ENCODE data around the gene PPP2R2C.

The PPP2R2C gene

GRCh38 chr4:6450709-6451108, 21.7 kb downstream of the PPP2R2C start:
- TF ChIP-seq, protein P1, sequence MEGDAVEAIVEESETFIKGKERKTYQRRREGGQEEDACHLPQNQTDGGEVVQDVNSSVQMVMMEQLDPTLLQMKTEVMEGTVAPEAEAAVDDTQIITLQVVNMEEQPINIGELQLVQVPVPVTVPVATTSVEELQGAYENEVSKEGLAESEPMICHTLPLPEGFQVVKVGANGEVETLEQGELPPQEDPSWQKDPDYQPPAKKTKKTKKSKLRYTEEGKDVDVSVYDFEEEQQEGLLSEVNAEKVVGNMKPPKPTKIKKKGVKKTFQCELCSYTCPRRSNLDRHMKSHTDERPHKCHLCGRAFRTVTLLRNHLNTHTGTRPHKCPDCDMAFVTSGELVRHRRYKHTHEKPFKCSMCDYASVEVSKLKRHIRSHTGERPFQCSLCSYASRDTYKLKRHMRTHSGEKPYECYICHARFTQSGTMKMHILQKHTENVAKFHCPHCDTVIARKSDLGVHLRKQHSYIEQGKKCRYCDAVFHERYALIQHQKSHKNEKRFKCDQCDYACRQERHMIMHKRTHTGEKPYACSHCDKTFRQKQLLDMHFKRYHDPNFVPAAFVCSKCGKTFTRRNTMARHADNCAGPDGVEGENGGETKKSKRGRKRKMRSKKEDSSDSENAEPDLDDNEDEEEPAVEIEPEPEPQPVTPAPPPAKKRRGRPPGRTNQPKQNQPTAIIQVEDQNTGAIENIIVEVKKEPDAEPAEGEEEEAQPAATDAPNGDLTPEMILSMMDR (IDR thresholded peaks at IDR 0.05; ENCODE audit: low read depth, low read length, missing control alignments), result no peak
- no peak for DNase-seq (ENCODE audit: low read depth)
- H3K4me3 ChIP-seq (ENCODE audit: low read depth, low read length), result no peak overlapping the region
- in situ Hi-C loops (cut with HindIII; ENCODE audit: low sequenced_read_pairs), result no loop called here

DNA sequence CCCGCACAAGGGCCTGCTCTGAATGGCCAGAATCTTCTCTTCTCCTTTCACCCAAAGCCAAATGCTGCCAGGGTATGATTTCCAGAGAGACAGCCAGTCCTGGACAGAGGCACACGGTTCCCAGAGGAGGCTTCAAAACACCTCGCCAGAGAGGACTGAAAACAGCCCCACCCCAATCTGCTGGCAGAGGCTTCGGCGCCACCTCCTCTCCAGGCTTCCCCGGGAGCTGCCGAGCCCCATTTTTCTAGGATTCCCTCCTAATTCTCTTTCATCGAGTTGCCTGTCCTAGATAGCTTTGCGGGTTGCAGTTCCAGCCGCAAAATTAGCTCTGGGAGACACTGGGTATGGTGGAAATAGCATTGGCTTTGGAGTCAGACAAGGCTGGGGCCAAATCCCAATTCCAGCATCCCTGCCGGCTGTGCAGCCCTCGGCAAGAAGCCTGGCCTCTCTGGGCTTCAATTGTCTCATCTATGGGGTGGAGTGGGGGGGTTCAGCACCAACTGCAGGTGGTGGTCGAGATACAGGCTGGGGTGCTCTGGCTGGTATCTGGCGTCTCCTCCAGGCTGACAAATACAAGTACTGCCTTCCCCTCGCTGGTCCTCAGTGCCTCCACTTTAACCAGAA, 22.6 kb downstream of the PPP2R2C start:
- TF ChIP-seq, protein P1 (IDR thresholded peaks at IDR 0.05; ENCODE audit: low read depth, low read length, missing control alignments), result no peak
- H3K4me3 ChIP-seq (ENCODE audit: low read depth, low read length), result no peak overlapping the region
- in situ Hi-C loops (cut with HindIII; ENCODE audit: low sequenced_read_pairs), result no loop called here
- no peak for DNase-seq (ENCODE audit: low read depth)

DNA sequence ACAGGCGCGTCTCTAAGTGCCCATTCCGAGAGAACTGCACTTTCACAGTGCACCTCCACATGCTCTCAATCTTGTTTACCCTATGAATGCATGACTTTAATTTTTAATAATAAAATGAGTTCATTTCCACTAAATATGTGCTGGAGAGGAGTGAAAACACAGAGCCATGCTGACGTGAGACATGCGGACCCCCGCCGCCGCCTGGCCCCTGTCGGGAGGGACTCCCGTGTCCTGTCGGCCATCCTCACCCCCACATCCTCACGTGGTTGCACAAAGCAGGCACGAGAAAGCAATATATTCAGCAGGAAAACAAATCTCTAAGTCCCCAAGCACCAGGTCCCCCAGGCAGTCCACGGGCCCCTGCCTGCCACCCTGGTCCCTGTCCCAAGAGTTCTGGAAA, 23.1 kb downstream of the PPP2R2C start:
- H3K4me3 ChIP-seq (ENCODE audit: low read depth, low read length), result no peak overlapping the region
- DNase-seq (ENCODE audit: low read depth), result no peak
- TF ChIP-seq, protein P1 (IDR thresholded peaks at IDR 0.05; ENCODE audit: low read depth, low read length, missing control alignments), result no peak
- in situ Hi-C loops (cut with HindIII; ENCODE audit: low sequenced_read_pairs), result no loop called here

DNA sequence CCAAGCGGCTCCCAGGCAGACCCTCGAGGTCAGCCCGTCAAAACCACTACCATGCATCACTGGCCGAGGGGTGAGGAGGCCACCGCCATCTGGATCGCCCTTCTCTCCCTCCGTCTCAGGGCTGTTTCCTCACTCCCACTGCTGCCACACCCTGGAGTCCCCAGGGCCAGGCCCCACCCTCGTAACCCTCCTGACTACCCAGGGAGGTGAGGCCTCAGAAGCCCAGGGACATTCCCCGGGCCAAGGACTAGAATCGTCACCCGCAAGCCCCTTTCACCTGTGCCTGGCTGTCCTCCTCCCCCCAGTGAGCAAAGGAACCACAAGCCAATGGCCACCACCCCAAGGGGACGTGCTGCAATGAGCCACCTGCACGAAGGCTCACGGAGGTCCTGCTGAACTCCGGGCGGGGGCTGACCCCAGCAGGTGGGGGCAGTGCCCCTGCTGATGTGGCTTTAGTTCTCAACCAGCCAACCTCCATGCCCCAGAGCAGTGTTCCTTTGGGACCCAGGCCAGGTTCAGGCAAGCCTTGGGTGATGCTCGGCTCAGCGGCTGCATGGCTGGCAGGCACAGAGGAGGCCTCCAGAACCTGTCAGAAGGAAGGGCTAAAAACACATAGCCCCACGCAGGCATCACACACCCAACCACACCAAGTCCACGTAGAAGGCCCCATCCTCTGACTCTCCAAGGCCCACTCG, 23.8 kb downstream of the PPP2R2C start:
- DNase-seq (ENCODE audit: low read depth), result no peak
- TF ChIP-seq, protein P1 (IDR thresholded peaks at IDR 0.05; ENCODE audit: low read depth, low read length, missing control alignments), result no peak
- in situ Hi-C loops (cut with HindIII; ENCODE audit: low sequenced_read_pairs), result no loop called here
- no peak overlapping the region for H3K4me3 ChIP-seq (ENCODE audit: low read depth, low read length)

DNA sequence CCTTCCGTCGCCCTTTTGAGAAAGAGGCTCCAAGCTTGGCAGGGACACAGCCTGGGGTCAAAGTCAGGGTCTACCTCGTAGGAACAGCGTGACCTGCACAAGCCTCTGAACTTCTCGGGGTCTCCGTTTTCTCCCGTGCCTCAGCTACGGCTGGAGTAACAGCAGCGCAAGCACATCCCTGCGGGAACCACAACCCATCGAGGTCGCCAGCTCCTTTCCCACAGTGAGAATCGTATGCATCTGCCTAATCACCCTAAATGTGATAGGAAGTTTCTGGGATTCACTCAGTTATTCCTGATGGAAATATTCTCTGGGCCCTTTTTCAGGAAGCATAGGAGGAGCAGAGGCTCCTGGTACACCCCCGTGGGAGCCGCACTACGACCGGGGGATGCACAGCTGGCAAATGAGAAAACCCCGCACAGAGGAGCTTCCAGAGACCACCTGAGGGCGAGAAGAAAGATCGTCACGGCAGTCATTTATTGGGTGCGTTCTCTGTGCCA, 24.7 kb downstream of the PPP2R2C start:
- H3K4me3 ChIP-seq (ENCODE audit: low read depth, low read length), result no peak overlapping the region
- TF ChIP-seq, protein P1 (IDR thresholded peaks at IDR 0.05; ENCODE audit: low read depth, low read length, missing control alignments), result no peak
- in situ Hi-C loops (cut with HindIII; ENCODE audit: low sequenced_read_pairs), result no loop called here
- no peak for DNase-seq (ENCODE audit: low read depth)

GRCh38 chr4:6446538-6447451, 25.6 kb downstream of the PPP2R2C start:
- in situ Hi-C loops (cut with HindIII; ENCODE audit: low sequenced_read_pairs), result no loop called here
- TF ChIP-seq, protein P1 (IDR thresholded peaks at IDR 0.05; ENCODE audit: low read depth, low read length, missing control alignments), result no peak
- H3K4me3 ChIP-seq (ENCODE audit: low read depth, low read length), result no peak overlapping the region
- no peak for DNase-seq (ENCODE audit: low read depth)
